Lung (tissue), 12 donors: ENCODE data around the gene RNF126. TPM values are rescaled to one million over a fixed set of nuclear protein-coding genes. Genes with fewer than 3 reads are reported as not detected.

Source experiments
- ATAC-seq: fragments of 200-7000 bp; cut with Tn5 transposase; one replicate; pipeline ENCODE4 v1.9.1; 2020; ENCODE audit warnings: moderate number of reproducible peaks; ENCODE audit not compliant: insufficient read depth, low FRiP score
- DNase-seq, 3 donors: peaks; one replicate each; pipeline ENCODE4 v3.0.0-alpha.2; 2013 to 2017
- H3K27ac ChIP-seq, 2 donors: one replicate each; pipeline ENCODE4 v1.5.1; 2013; ENCODE audit warnings: mild to moderate bottlenecking in 2 of 2, moderate library complexity in 2 of 2, control low read depth in 1 of 2, inconsistent platforms in 1 of 2, low read depth in 1 of 2, low read length in 1 of 2
- H3K27me3 ChIP-seq, 3 donors: one replicate each; pipeline ENCODE4 v1.5.1; 2013; ENCODE audit warnings: low read length in 2 of 3; ENCODE audit not compliant: control insufficient read depth in 3 of 3, insufficient read depth in 3 of 3
- H3K36me3 ChIP-seq, 4 donors: one replicate each; pipeline ENCODE4 v1.5.1; 2013; ENCODE audit warnings: low read length in 4 of 4, mild to moderate bottlenecking in 1 of 4, moderate library complexity in 1 of 4; ENCODE audit not compliant: control insufficient read depth in 4 of 4, insufficient read depth in 4 of 4
- H3K4me1 ChIP-seq, 5 donors: one replicate each; pipeline ENCODE4 v1.5.1; 2013; ENCODE audit warnings: low read length in 5 of 5, mild to moderate bottlenecking in 2 of 5, moderate library complexity in 1 of 5; ENCODE audit not compliant: control insufficient read depth in 5 of 5, insufficient read depth in 5 of 5
- H3K4me3 ChIP-seq: one replicate; pipeline ENCODE4 v1.5.1; 2013; ENCODE audit warnings: mild to moderate bottlenecking, control low read depth, moderate library complexity
- H3K9ac ChIP-seq, 2 donors: one replicate each; pipeline ENCODE4 v1.5.1; 2013; ENCODE audit warnings: low read length in 2 of 2, control low read depth in 1 of 2; ENCODE audit not compliant: insufficient read depth in 1 of 2
- H3K9me3 ChIP-seq, 4 donors: one replicate each; pipeline ENCODE4 v1.5.1; 2013; ENCODE audit warnings: low read length in 3 of 4, mild to moderate bottlenecking in 1 of 4, moderate library complexity in 1 of 4; ENCODE audit not compliant: control insufficient read depth in 4 of 4, insufficient read depth in 3 of 4
- CTCF ChIP-seq: IDR thresholded peaks from 2 replicates; pipeline ENCODE4 v1.5.1; 2012; ENCODE audit warnings: mild to moderate bottlenecking; ENCODE audit errors: control extremely low read depth, extremely low read depth
- WGBS, 2 donors: extraction: QIAGEN DNeasy Blood & Tissue Kit; methylation state at CpG; one replicate each; pipeline ENCODE4 v1.1.7; 2013; 5-methylcytosine and 5-hydroxymethylcytosine counted together
- polyA plus RNA-seq, 2 donors: library from polyadenylated mRNA; stranded (reverse); fragments of 200-250 nt; gene quantifications; one replicate each; pipeline ENCODE4 v1.2.1, GENCODE V29; 2013
- total RNA-seq, 2 donors: library from RNA; depleted of rRNA in 1 of 2; stranded (reverse); fragments of >200 nt in 1 of 2; gene quantifications; one replicate each; pipeline ENCODE4 v1.2.1, GENCODE V29; 2014 to 2021
- donor health status: control.
- donor health status: control.
- donor health status: Bipolar disorder and iron deficiency.
- donor health status: healthy.
- donor health status: DM: yes; HTN: yes; CAD: no.

RNF126 gene
- total and polyA plus RNA-seq, 4 donors, result 18.1 to 46.2 (median 37.1) TPM

DNA sequence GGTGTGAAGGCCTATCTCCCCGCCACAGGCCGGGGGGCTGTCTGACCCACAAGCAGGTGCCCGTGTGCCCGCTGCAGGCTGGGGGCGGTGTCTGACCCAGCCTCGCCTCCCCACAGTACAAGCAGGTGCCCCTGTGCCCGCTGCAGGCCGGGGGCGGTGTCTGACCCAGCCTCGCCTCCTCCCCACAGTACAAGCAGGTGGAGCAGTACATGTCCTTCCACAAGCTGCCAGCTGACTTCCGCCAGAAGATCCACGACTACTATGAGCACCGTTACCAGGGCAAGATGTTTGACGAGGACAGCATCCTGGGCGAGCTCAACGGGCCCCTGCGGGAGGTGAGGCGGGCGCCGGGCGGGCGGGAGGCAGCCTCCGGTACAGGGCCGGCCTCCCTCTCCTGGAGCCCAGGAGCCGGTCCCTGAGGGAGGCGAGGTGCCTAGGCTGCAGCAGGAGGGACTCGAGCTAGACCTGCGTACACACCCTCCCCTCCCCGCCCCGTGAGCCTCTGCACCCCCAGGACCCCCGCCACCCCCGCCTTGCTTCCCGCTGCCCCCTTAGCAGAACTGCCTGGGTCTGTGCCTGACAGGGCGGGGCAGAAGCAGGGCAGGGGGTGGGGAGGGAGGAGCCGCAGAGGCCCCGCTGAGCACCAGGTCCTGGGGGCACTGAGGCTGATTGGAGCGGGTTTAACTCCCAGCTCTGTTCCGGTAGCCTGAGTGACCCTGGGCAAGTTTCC, 52.8 kb downstream of the RNF126 start:
- H3K27ac ChIP-seq, result peak overlapping the region in 1 of 2 donors; percentile 69
- TF ChIP-seq CTCF, result no peak
- H3K9ac ChIP-seq, result no peak overlapping the region
- peaks cover 0 to 4% (median 0%) of the 10 kb centered on the region in 3 donors for H3K27me3 ChIP-seq
- peak in 1 of 3 donors; percentile 62 for DNase-seq
- WGBS, 2 donors, result 42 to 46% methylated on average over 30 to 38 of the region's 38 CpGs
- H3K9me3 ChIP-seq, result peaks cover 0 to 2% (median 0%) of the 10 kb centered on the region in 4 donors
- peak; percentile 32 for ATAC-seq
- H3K4me1 ChIP-seq, result peaks cover 0 to 17% (median 3%) of the 10 kb centered on the region in 5 donors
- H3K36me3 ChIP-seq, result no peaks in the 10 kb centered on the region
- no peak overlapping the region for H3K4me3 ChIP-seq

GRCh38 chr19:609004-609346, 54.0 kb downstream of the RNF126 start:
- Histone ChIP-seq H3K27me3 (no peaks in the 10 kb centered on the region), H3K36me3 (no peaks in the 10 kb centered on the region), H3K9me3 (peaks cover 0 to 2% (median 0%) of the 10 kb centered on the region in 4 donors), H3K4me1 (peaks cover 0 to 17% (median 3%) of the 10 kb centered on the region in 5 donors), H3K9ac (no peak overlapping the region), H3K4me3 (no peak overlapping the region), H3K27ac (peak overlapping the region in 1 of 2 donors; percentile 17)
- 49 to 51% methylated on average over 20 to 22 of the region's 22 CpGs for WGBS, 2 donors
- DNase-seq (no peak), ATAC-seq (no peak)
- no peak for TF ChIP-seq CTCF

DNA sequence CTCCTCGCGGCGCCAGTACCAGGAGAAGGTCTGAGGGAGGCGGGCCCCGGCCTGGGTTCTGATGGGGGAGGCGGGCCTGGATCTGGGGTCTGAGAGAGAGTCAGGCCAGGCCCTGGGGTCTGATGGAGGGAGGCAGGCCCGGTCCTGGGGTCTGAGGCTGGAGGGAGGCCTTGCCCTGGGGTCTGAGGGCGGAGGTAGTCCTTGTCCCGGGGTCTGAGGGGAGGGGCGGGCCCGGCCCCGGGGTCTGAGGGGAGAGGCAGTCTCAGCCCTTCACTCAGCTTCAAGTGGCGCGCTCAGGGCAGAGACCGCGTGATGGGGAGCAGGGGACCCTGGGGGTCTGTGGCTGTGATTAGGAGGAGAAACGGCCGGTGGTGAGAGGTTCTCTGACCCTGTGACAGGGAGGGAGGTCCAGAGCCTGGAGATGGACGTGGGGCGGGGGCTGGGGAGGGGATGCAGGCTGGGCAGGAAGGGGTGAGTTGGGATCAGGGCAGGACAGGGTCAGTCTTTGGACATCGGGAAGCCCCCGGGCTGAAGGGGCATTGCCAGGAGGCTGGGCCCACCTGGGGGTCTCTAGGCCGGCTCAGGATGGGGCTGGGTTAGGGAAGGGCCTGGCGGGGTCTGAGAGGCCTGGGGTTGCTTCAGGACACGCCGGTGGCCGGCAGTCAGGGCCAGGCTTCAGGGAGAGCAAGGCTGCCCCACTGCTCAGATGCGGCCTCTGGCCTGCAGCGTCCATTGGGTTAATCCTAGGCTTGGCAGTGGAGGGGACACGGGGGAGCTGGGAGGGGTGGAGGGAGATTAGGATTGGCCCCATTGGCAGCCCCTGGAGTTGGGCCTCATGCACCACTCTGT, 54.6 kb downstream of the RNF126 start:
- H3K27ac ChIP-seq, result peak overlapping the region in 1 of 2 donors; percentile 17
- WGBS, 2 donors, result 68 to 84% methylated on average over 27 to 30 of the region's 30 CpGs
- DNase-seq (no peak), ATAC-seq (no peak)
- peaks cover 0 to 17% (median 3%) of the 10 kb centered on the region in 5 donors for H3K4me1 ChIP-seq
- no peaks in the 10 kb centered on the region for H3K36me3 ChIP-seq
- no peak overlapping the region for H3K9ac ChIP-seq
- H3K9me3 ChIP-seq, result peaks cover 0 to 2% (median 0%) of the 10 kb centered on the region in 4 donors
- H3K4me3 ChIP-seq, result no peak overlapping the region
- no peaks in the 10 kb centered on the region for H3K27me3 ChIP-seq
- no peak for TF ChIP-seq CTCF
